Mammary epithelial cell (primary cell): ENCODE measurements around the gene SLC10A1.

Experiments
- EZH2 ChIP-seq: IDR thresholded peaks from 2 replicates; pipeline ENCODE4 v1.6.1; 2012; ENCODE audit warnings: low read length, inconsistent platforms, borderline replicate concordance
- TF ChIP-seq, protein P1 (sequence below), 2 donors: IDR thresholded peaks in 1 of 2; conservative IDR thresholded peaks in 1 of 2; 2 replicates each; pipeline ENCODE4 v1.5.1; 2011 to 2012; ENCODE audit warnings: inconsistent platforms in 2 of 2, low read length in 2 of 2, mild to moderate bottlenecking in 2 of 2, control low read depth in 1 of 2, low read depth in 1 of 2; ENCODE audit not compliant: insufficient read depth in 1 of 2; ENCODE audit errors: extremely low read depth in 1 of 2

GRCh38 chr14:69755296-69755695 lies 41.7 kb downstream of the SLC10A1 start:
- TF ChIP-seq, protein P1, sequence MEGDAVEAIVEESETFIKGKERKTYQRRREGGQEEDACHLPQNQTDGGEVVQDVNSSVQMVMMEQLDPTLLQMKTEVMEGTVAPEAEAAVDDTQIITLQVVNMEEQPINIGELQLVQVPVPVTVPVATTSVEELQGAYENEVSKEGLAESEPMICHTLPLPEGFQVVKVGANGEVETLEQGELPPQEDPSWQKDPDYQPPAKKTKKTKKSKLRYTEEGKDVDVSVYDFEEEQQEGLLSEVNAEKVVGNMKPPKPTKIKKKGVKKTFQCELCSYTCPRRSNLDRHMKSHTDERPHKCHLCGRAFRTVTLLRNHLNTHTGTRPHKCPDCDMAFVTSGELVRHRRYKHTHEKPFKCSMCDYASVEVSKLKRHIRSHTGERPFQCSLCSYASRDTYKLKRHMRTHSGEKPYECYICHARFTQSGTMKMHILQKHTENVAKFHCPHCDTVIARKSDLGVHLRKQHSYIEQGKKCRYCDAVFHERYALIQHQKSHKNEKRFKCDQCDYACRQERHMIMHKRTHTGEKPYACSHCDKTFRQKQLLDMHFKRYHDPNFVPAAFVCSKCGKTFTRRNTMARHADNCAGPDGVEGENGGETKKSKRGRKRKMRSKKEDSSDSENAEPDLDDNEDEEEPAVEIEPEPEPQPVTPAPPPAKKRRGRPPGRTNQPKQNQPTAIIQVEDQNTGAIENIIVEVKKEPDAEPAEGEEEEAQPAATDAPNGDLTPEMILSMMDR (conservative IDR thresholded peaks at IDR 0.05 in 1 of 2, IDR thresholded peaks at IDR 0.05 in 1 of 2; ENCODE audit: extremely low read depth in 1 of 2, insufficient read depth in 1 of 2, low read depth in 1 of 2, low read length in 2 of 2) = no peak
- TF ChIP-seq EZH2 = no peak
